ENCODE measurements around the gene TPSG1.
"Not testable (repeated sequence)": the region's sequence is repeated elsewhere in the genome, so short reads cannot be mapped to it uniquely, and the experiment has no call there.

TPSG1 gene

DNA sequence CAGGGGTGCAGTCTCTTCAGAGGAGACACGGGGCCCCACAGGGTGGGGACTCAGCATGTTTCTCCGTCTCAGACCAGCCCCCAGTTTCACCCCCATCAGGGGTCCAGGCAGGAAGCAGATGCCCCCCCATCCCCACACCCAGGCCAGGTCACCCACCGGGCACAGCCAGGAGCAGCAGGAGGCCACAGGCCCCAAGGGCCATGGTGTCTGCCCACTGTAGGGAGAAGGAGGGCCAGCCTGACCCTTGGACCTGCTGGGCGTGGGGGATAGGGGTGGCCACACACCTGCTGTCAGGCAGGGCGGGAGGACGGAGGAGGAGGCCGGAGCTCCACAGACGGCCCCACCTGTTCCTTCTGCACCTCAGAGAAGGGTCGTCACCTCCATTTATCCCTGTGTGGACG, at the start of gene TPSG1:
TPSG1 (minus strand) TSS at position 218 of the 401 bp plus-strand sequence; CDS start at position 202, 16 bp downstream.
- DNase-seq: no peak

DNA sequence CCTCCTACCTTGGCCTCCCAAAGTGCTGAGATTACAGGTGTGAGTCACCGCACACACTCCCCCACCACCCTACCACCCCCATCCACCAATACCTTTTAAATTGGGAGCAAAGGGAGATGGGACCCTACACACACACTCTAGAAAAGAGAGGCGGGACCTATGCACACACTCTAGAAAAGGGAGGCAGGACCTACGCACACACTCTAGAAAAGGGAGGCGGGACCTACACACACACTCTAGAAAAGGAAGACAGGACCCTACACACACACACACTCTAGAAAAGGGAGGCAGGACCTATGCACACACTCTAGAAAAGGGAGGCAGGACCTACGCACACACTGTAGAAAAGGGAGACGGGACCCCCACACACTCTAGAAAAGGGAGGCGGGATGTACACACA, 49.7 kb upstream of the TPSG1 start:
- DNase-seq: no peak

DNA sequence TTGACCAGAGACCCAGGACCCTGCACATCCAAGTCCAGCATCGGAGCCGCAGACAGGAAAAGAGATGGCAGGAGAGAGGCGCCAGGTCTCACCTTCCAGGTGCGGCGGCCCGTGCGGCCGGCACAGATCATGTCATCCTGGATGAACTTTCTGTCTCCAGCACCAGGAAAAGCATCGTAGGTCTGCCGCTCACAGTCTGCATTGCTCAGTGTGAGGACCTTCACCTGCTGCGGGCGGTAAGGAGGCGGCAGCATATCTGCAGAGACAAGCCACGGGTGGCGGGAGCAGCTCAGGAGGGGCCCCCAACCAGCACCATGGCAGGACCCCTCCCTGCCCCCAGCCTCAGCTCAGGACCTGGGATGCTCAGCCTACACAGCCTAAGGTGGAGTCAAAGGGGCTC, 48.7 kb upstream of the TPSG1 start:
- DNase-seq: no peak

DNA sequence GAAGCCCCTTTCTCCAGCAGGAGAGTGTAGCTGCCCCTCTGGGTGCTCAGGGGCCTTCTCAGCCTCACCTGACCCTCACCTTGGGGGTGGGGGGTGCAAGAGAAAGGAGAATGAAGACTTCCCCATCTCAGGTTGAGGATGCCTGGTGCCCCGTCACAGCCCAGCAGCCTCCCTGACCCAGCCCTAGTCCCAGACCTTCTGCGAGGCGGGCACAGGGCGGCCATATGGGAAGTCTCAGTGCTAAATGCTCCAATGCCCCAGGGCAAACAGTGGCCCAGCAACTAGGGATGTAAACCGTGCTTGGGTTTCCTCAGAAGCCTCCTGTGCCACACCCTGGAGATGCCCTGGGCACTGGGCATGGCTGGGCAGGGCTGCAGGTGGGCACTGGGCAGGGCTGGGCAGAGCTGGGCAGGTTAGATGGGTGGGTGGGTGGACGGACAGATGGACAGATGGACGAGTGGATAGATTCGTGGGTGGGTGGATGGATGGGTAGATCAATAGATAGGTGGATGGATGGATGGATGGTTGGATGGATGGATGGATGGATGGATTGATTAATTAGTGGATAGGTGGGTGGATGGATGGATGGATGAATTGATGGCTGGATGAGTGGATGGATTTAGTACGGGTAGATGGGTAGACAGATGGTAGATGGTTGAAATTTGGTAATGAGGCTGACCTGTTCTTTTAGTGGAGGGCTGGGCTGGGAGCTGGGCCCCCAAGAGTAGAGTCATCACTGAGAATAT, 47.6 kb upstream of the TPSG1 start:
- DNase-seq: no peak

DNA sequence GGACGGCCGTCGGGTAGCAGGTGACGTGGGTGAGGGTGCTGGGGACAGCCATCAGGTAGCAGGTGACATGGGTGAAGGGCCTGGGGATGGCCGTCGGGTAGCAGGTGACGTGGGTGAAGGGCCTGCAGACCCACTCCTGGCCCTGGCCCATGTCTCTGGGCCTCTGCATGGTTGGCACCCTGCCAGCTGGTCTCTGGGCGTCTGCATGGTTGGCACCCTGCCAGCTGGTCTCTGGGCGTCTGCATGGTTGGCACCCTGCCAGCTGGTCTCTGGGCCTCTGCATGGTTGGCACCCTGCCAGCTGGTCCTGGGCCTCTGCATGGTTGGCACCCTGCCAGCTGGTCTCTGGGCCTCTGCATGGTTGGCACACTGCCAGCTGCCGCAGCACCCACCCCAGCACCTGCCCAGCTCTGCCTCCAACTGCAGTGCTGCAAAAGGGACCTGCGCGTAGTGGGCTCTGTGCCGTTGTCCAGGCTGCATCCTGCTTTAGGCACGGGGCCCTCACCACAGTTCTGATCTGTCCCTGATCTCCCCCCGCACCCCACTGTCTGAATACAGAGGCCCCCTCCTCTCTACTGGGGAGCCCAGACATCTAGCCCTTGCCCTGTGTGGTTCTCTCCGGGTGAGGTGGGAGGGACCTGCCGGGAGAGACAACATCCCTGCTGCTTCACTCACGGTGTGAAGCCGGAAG, 46.8 kb upstream of the TPSG1 start:
- DNase-seq: not testable (repeated sequence)

DNA sequence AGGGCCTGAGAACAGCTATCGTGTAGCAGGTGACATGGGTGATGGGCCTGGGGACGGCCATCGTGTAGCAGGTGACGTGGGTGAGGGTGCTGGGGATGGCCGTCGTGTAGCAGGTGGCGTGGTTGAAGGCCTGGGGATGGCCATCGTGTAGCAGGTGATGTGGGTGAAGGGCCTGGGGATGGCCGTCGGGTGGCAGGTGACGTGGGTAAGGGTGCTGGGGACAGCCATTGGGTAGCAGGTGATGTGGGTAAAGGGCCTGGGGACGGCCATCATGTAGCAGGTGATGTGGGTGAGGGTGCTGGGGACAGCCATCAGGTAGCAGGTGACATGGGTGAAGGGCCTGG, 46.3 kb upstream of the TPSG1 start:
- DNase-seq: no peak

DNA sequence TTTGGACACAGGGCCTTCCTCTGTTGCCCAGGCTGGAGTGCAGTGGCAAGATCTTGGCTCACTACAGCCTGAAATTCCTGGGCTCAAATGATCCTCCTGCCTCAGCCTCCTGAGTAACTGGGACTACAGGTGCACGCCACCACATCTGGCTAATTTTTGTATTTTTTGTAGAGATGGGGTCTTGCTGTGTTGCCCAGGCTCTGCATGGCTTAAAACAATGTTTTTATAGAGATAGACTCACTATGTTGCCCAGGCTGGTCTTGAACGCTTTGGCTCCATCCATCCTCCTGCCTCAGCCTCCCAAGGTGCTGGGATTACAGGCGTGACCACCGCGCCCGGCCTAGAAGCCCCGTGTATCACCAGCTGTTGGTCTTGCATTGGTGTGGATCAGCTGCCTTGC, 44.4 kb upstream of the TPSG1 start:
- not testable (repeated sequence) for DNase-seq

DNA sequence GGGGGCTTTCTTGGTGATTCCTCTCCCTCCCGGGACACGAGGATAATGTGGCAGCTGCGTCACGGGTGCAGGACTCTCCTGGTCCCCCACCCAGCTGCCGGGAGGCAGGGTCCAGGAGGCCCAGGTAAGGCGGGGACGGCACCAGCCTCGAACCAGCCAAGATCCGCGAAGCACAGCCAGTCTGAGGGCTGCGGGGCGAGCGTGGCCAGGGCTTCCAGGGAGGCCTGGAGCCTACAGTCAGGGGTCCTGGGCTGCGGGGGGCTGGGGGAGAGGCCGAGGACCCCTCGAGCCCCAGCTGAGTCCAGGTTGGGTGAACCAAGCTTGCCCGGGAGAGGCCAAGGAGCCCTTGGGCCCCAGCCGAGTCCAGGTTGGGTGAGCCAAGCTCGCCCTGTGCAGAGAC, 40.8 kb upstream of the TPSG1 start:
- DNase-seq: no peak

DNA sequence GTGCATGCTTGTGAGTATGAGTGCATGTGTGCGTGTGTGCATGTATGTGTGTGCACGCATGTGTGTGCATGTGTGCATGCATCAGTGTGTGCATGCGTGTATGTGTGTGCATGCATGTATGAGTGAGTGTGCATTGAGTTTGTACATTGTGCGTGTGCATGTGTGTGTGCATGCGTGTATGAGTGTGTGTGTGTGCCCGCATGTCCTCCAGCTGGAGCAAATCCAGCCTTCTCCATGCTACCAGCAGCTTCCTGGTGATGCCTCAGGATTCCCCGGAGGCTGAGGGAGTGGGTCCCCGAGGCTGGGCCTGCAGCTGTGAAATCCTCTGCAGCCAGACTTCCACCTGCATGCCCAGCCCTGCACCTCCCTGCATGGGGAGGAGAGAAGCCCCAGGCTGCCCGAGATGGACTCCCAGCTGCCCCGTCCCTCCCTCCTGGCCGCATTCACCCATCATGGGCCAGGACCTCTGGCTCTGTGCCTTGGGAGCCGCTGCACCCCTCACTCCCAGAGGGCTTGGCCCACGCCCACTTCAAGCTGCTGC, 40.1 kb upstream of the TPSG1 start:
- no peak for DNase-seq

DNA sequence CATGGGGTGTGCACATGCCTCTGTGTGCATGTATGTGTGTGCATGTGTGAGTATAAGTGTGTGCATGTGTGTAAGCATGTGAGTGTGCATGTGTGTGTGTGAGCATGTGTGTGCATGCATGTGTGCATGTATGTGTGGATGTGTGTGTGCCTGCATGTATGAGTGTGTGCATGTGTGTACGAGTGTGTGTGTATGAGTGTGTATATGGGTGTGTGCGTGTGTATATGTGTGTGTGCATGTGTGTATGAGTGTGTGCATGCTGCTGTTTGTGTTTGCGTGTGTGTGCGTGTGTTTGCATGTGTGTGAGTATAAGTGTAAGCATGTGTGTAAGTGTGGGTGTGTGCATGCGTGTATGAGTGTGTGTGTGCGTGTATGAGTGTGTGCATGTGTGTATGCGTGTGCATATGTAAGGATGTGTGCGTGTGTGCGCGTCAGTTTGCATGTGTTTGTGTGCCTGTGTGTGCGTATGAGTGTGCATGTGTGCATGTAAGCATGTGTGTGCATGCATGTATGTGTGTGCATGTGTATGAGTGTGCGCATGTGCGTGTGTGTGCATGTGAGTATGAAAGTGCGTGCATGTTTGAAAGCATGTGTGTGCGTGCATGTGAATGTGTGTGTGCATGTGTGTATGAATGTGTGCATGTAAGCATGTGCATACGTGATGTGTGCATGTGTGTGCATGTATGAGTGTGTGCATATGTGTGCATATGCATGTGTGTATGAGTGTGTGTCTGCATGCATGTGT, 39.4 kb upstream of the TPSG1 start:
- no peak for DNase-seq

DNA sequence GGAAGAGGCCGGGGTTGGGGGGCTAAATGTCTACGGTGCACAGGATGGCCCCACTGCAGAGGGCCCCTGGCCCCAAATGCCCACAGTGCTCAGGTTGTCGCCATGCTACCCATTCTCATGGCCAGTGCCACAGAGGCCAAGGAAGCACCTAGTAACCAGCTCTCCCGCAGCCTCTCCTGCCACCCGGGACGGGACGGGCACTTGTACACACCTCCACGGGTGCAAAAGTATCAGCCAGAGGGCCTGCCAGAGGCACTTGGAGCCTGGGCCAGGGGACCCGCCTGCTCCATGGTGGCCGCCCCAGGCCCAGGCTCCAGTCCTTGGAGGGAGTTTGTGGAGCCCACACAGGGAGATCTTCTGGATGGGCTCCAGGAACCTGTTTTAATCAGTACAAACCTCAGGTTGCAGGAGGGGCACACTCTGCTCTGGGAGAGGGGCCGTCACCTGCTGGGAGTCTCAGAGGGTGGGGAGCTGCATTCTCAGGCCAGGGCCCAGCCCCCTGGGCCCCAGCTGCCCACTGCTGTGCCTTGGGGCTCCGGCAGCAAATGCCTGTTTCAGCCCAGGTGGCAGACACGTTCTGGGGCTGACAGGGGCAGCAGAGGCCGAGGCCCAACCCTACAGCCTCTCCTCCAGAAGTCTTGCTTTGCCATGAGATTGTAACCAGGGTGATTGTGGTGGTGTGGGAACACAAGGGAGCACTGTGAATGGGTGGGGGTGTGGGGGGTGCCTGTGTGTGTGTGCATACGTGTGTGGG, 38.7 kb upstream of the TPSG1 start:
- DNase-seq: no peak

DNA sequence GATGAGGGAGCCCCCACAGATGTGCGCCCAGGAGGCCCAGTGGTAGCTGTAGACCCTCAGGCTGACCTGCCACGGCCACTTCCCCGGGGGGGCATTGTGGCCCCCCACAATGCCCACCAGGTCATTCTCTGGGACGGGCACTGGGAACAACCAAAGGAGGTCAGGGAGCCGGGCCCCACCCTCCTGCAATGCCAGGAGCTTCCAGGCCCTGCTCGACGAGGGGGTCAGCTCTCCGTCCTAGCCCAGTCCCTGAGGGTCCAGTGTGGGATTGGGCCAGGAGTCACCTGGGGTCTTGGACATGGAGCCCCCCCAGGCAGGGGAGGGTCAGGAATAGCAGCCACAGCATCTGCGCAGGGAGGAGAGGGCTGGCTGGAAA, 37.8 kb upstream of the TPSG1 start:
- DNase-seq: no peak

DNA sequence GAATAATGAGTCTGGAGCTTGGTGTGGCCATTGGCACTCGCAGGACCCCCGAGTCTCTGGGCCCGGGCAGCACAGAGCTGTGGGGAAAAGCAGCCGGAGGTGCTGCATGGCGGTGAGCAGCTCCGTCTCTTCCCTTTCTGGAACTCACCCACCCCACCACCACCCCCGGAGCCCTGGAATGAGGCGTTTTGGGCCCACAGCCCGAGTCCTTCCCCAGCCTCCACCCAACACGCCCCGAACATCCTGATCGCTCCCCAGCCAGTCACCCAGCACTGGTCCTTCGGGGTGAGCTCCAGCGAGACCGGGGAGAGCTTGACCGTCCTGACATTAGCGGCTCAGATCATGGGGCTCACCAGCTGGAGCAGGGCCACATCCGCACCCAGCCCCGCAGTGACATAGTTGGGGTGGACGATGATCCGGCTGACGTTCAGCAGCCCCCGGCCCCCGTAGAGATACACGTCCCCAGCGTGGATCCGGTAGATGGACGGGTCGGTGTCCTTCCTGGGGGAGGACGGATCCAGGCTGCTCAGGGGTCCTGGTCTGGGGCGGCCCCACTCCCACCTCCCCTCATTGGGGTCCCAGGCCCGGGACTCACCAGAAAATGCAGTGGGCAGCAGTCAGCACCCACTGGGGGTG, 37.3 kb upstream of the TPSG1 start:
- DNase-seq: no peak

DNA sequence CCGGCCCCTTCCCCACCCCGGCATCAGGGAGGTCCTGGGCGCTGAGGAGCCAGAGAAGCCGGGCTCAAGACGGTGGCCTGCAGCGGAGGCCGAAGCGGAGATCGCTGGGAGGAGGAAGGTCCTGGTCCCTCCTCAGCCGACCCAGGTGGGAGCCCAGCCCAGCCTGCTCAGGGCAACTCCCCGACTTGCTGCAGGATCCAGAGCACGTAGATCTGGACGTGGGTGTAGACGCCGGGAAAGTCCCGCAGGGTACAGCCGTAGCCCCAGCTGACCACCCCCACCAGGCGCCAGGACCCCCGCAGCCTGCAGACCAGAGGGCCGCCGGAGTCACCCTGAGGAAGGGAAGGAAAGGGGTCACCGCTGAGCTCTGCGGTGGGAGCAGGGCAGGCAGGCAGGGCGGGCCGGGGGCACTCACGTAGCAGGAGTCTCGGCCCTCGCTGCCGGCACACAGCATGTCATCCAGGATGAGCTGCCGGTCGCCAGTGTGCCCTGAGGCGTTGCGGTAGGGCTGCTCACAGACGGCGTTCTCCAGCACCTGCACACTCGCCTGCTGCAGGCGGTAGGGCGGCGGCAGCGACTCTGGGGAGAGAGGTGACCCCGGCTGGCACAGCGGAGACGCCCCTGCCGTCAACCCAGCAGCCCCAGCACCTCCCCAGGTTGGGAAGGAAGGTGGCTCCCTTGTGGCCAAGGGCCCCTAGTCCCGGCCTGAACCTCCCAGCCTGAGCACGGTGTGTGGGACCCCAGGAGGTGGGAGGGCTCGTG, 36.2 kb upstream of the TPSG1 start:
- DNase-seq: peak; percentile 78

DNA sequence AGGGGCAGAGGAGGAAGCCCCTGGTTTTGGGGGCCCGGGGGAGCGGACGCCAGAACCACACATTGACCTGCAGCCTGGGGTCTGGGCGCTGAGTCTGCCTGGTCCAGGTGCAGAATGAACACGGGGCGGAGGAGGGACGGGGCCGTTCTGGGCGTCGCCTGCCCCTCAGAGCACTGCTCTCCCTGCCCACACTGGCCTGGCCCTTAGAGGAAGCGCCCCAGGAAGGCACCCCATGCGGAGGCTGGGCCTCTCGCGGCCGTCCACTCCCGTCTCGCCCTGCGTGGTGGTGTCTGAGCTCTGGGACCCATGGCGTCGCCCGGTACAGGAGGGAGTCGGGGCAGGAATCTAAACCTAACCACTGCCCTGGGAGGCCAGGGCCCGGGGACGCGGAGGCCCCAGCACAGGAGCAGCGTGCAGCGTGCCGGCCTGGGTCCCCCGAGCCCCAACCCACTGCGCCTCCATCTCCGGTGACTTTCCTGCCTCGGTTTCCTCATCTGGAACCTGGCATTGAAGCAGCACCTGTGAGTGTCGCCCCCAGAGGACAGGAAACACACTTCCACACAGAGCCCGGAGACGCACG, 35.1 kb upstream of the TPSG1 start:
- DNase-seq: no peak

DNA sequence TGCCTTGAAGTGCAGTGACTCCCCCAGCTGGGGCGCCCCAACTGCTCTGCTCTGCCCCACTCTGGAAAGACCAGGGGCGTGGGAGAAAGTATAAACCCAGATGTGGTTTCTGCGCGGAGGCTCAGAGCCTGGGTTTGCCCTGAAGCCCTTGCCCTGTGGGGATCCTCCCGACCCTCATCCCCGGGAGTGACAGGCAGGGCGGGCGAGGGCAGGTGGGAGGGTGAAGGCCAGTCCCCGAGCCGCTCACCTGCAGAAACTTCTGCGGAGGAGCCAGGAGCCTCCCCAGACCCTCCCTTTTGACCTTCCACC, 34.6 kb upstream of the TPSG1 start:
- no peak for DNase-seq

DNA sequence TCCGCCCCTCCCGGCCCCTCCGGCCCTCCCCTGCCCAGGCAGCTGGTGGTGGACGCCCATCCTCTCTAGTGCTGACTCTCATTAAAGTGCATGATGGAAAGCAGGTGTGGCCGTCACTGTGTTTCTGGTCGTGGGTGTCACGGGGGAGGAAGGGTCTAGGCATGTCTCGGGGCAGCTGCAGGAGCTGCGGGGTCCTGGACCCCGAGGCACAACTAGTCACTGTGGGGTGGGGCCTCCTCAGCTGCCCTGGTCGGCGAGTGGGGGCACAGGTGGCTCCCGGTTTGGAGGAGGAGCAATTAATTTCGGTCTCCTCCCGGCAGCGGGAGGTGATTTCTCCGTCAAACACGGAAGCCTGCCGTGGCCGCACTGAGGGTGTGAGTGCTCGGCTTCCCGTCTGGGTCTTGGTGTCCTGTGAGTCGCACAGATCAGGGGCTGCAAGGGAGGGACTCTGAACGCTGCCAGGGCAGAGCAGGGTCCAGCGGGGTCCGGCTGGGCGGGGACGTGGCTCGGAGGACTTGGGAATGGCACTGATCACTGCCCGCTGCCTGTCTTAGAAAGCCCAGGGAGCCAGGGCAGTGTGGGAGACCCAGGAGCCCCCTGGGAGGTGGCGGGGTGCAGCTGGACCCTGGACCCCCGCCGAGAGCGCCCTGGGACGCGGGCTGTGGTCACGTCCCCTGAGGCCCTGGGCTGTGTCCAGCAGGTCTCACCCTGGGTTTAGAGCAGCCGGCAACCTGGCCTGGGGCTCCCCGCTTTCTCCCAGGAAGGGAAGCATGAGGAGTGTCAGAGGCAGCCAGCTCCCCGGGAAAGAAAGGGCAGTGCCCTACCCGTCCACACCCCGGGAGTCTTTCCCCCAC, 34.1 kb upstream of the TPSG1 start:
- DNase-seq: no peak

DNA sequence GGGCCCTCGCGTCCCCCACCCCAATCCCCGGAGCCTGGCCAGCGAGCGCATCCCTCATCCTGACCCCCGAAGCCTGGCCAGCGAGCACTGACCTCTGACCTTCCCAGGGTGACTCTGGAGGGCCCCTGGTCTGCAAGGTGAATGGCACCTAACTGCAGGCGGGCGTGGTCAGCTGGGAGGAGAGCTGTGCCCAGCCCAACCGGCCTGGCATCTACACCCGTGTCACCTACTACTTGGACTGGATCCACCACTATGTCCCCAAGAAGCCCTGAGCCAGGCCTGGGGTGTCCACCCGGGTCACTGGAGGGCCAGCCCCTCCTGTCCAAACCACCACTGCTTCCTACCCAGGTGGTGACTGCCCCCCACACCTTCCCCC, 33.1 kb upstream of the TPSG1 start:
- DNase-seq: no peak

DNA sequence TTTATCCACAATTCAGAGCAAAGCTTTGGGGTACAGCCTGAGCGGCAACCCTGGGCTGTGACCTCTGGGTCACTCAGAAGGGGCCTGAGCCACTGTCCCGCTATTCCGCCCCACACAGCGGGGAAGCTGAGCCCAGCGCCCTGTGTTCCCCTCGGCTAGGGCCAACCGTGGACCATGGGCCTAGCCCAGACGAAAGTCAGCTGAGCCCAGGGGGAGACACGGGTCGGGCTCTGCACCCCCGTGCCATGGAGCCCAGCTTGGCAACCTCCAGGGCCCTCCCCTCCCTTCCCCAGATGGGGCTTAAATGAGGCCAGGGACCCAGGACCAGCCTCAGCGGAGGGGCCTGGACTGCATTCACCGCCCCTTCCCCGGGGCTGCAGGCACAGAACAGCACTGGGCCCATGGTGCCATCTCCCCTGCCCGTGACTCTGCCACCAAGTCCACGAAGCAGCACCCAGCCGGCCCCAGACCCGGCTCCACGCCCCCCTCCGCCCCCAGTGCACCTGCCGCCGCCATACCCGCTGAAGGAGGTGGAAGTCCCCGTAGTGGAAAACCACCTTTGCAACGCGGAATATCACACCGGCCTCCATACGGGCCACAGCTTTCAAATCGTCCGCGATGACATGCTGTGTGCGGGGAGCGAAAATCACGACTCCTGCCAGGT, 32.6 kb upstream of the TPSG1 start:
- no peak for DNase-seq

DNA sequence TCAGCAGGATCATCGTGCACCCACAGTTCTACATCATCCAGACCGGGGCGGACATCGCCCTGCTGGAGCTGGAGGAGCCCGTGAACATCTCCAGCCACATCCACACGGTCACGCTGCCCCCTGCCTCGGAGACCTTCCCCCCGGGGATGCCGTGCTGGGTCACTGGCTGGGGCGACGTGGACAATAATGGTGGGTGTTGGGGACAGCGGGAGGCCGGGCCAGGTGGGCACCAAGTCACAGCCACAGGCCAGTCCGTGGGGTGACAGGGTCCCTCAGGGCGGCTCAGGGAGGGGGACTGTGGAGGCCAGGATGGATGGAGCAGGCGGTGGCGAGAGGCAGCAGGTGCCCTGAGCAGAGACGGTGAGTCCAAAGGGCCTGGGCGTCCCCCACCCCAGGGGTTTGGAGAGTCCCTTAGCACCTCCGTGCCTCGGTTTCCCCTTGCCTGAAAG, 31.8 kb upstream of the TPSG1 start:
- DNase-seq: no peak

Data from islet precursor cell (in vitro differentiated cells).